NCI-H526 treated with DMSO at 0.1 percent for 48 hours (cell line): ENCODE results near the gene CNTRL.

Source experiments
- DNase-seq: peaks from one replicate; lab custom pipeline; 2025; lab: John Stamatoyannopoulos, UW

CNTRL gene

DNA sequence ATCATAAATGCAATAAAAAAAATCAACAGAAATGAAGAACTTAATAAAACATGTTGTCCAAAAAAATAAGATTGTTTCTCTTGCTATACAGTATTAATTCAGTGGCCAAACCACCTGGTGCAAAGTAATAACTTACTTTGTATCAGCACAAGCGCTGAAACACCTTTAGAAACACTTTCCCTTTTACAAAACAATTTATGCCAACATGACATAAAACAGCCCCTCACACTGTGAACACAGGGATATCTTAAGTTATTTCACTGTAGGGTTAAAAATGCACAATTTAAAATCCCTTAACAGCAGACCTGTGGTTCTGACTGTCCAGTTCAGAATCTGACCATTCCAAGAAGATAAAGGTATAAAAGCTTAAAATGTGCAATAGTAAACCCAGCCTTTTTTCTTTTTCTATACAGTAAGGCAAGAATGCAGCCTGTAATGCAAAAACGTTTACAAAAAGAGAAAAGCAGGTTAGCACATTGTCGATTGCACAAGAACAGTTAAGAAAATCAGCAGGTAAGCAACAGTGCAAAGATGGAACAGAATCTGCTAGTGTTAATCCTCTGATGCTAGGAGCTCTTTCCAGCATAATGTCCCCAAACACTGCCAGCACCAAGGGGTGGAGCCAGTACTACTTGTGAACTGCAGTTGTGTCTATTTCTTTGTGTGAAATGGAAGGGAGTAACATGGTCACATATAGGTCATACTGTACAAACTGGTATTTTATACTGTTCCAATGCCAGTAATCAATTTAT is 105.4 kb downstream of the CNTRL start:
- DNase-seq = no peak

DNA sequence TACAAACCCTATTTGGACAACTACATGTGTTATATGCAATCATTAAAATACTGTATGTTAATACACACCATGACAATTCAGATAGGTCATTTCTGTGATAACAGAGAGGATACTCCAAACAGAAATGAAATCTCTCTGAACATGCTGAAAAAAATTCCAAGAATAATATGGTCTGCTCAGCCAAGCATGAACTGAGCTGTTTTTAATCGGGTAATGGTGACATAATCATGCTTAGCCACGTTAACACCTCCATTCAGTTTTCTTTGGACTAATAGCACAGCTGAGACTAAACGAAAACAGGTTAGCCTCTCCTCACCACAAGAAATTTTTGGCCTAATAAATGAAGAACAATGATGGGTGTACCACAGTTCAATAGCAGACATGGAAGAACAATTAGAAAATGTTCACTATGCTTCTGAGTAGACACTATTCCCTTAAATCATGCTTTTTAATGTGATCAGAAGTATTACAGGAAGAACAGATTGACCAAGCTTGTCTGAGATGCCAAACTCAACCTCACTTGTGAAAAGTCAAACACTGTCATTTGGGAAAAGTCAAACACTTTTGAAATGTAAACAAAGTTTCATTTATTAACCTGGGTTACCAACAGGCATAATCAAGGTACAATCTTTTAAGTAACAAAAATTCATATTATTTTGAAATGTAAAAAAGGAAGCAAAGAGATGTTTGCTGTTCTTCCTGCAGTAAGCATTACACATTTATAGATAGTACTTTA is 107.5 kb downstream of the CNTRL start:
- DNase-seq = no peak

DNA sequence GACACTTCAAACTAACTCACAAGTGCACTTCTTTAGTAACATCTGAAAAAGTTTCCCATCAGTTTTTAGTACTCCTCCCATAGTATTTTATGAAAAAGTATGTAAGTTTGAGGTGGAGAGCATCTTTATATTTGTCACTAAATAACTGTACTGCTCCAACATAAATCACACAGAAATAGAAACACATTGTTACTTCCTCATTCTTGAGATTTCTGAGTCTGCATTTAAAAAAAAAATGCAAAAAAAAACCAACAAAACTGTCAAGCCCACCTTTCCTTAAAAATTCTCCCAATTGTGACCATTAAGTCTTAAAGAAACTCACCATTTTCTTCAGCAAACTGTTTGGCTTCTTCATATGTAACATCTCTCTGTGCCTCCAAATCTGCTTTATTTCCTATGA is 108.2 kb downstream of the CNTRL start:
- DNase-seq = no peak

DNA sequence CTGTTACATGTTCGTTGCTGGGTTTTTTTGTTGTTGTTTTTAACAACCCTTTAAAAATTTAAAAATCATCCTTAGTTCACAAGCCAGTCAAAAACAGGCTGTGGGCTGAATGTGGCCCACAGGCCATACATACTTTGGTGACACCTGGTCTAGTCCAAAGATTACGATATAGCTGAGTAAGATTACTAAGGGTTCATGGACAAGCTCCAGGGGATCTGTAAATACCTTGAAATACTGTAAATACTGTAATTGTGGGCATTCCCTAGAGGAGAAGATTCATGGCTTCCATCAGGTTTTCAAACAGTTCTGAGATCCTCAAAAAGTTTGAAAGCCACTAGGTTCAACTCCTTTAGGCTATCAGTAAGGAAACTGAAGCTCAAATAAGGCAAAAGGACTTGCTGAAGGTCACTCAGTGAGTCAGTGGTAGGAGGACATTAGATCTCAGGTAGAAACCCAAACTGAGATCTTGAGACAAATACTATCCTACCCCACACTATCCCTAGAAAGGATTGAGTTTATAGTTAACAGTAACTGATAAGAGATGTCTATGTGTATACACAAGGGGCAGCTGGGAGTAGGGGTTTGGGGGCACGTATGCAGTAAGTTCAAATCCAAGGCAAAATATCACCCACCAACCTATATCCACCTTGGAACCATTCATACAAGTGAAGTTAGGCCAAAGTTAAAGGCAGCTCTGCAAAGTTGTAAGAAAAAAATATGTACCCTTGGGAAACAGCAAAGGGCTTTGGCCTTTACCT is 109.1 kb downstream of the CNTRL start:
- no peak for DNase-seq

DNA sequence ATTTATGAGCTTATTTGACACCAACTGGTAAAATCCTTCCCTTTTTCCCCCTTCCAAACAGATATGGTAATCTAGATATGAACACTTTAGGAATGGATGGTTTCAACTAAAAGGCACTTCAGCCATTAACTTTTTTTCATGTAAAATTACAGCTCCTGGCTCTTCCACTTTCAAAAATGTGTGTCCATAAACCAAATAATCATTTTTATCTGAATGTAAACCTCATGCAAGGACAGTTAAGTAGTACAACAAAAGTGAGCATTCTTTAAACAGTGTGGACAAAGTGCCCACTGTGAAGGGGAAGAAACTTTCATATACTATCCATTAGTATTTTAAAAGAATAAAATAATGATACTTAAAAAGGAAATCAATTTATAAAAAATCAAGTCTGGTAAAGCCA is 109.7 kb downstream of the CNTRL start:
- no peak for DNase-seq

DNA sequence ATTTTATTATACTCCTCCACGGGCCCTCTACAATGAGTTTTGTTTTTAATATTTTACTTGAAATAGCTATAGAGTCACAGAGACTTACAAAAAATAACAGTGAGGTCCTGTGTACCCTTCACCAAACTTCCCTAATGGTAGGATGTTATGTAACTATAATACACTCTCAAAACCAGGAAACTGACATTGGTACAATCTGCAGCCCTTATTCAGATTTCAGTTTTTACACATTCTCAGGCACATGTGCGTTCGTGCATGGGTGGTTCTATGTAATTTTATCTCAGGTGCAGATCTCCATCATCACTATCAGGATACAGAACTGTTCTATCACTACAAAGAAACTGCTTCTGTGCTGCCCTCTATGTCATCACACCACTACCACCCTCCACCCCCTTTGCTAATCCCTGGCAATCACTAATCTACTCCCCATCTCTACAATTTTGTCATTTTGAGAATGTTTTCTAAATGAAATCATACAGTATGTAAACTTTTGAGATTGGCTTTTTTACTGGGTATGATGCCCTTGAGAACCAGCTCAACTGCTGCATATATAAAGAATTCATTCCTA is 110.5 kb downstream of the CNTRL start:
- DNase-seq = no peak

DNA sequence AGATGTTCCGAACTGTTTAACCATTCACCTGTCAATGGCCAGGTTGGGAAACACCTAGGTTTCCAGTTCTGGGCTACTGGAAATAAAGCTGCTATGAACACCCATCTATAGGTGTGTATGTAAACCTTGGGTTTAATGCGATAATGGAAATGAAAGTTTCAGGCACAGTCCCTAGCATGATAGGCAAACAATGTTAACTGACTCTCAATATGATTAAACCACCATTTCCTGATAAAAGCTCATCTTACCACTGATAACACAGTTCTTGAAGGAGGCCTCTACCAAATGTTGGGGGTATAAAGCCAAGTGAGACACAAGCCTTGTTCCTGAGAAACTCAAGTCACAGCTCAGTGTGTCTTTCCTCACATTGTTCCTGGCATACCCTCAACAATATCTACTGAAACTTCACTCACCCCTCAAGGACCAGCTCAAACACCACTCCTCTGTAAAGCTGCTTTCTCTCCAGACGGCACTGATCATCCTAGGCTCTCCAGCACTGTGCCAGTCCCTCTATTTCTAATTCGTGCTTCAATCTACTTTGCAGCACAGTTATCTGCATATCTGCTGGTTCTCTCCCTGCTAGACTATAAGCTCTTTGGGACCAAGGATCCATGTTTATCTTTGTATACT is 111.1 kb downstream of the CNTRL start:
- DNase-seq = no peak

DNA sequence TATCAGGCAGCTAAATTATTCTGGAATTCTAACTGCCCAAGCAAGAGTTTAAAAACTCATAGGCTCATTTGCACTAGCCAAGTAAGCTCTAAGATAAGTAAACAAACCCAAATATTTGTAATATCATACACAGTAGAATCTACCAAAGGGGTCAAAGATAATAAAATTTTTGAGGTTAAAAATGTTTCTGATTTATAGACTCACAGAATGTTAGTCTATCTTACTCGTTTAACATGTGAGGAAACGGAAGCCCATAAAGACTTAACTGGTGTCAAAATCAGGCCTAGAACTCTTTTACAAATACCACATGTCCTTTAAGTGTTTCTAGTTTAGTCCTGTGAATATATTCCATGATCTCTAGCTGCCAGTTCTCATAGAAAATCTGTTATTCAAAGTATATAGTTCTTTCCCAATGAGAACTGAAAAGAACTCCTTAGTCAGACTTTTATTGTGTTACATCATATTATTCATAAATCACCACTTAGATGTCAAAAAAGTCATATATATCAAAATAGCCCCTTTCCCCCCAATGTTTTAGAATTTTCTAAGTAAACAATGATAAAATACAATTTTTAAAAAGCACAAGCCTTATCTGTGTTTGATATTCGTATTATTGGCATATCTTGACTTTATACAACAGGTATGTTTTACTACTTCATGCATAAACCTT is 113.0 kb downstream of the CNTRL start:
- no peak for DNase-seq

DNA sequence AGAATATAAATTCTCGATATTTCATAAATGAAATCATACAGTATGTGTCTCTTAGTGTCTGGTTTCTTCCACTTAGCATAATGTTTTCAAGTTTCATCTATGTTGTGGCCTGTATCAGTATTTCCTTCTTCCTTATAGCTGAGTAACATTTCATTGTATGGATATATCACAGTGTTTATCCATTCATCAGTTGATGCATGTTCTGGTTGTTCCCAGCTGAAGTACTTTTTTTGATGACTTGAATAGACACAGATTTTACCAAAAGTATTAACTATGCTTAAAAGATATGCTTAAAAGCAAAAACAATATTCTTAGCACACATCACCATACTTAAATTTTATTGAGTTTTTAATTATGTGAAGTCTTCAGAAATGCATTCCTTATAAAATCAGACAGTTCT is 114.3 kb downstream of the CNTRL start:
- no peak for DNase-seq

DNA sequence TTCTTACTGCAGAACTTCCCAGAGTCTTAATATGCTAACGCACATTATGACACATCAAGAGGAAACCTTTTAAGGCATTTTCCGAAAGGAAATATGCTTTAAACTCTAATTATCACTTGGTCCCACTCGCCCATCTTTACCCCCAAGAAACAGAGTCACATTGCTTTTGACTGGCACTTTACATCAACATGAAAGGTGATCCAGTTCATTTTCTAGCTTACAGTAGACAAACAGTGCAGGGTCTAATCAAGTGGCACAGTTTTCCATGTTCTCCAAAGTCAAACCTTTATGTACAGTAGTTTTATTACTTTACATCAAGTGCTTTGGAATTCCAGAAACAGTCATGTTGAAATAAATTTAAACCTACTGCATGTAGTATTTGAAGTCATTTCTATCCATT is 114.9 kb downstream of the CNTRL start:
- no peak for DNase-seq

DNA sequence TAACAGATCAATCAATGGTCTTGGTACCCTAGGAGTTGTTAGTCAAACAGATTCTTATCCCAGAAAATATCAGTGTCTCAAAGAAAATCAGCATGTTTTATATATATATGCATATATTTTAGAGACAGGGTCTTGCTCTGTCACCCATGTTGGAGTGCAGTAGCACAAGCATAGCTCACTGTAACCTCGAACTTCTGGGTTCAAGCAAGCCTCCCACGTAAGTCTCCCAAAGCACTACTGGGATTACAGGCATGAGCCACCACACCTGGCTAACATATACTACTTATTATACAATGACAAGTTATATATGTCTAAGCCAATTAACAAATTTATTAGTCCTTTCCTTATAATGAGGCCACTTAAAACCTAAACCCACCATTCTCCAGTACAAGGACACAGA is 116.5 kb downstream of the CNTRL start:
- no peak for DNase-seq

DNA sequence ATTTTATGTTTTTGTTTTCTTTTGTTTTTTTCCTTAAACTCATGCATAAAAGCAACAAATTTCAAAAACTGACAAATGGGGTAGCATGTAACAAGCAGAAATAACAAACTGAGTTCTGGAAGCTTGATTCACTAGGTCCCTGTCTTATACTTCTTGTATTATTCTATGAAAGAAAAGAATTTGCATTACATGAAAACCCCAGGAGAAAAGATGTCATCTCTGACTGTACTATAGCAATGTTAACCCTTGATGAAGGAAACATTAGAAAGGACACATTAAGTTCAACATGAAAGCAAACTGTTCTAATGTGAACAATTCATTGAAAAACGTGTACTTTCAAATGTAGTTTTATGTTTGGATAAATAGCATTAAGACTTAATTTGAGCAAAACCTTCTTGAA is 117.8 kb downstream of the CNTRL start:
- DNase-seq = no peak

DNA sequence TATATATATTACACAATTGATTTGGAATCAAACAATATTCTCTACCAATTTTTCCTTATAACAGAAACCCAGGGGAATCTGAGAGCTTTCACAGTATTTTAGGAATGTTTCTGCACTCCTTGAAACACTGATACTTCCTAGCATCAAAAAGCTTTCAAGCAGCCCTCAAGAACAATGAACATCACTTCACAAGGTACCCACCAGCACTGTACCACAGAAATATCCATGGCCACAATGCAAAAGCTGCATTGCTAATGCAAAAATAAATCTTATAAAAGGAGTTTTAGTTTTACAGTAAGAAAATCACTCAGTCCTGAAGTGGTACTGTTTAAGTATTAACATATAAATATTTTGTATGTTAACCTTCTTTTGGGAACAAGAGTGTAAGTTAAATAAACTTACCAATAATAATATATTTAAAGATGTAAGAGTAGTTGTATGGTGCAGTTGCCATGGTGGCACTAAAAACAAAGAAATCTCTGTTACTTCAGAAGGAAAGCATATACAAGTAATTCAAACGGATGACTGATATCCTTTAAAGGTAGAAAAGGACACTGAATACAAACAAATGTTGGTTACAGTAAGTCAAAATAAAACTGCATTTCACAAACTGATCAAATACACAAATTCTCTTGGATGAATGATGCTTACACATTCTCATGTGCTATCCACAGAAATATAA is 118.3 kb downstream of the CNTRL start:
- DNase-seq = no peak

DNA sequence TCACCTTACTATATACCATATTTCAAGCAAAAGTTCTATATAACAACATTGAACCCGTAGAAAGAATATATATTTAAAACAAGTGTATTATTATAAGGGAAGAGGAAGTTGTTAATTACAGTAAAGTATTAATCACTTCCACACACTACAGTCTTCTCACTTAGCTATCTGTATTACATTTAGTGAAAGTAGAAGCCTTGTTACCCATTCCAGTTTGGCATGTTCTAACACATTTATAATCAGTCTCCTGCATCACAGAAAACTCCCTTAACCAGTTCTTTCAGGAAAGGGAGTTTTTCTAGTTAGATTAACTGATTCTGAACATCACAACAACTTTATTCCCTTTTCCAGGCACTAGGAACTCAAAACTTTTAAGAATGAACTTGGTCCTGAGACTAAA is 120.0 kb downstream of the CNTRL start:
- no peak for DNase-seq

DNA sequence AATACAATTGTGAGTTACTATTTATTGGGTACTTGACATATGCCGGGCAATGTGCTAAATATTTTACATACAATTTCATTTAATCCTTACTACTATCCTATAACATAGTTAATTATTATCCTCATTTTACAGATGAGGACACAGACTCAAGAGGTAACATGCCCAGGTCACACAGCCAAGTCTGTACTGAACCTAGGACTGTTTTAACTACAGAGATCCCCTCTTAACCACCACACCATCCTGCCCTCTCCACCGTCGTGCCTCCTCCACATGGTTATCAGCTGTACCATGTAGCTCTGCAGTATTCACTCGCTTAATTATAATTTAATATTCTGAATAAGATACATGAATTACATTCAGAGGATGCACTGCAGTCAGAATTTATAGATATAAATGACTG is 121.6 kb downstream of the CNTRL start:
- DNase-seq = peak; percentile 1

DNA sequence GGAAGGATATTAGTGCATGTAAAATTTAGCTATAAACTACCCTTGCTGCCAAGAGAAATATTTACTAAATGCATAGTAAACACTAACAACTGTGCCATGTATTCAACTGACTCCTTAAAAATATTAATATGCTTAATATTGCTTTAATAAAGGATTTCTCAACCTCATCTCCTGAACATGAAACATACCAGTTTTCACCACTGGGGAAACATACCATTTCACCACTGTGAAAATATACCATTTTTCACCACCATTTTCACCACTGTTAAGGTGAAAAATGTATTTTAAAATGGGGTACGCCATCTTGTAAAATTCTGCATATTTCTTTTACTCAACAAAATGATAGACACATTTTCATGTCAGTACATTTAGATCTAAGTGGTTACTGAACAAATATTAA is 122.4 kb downstream of the CNTRL start:
- no peak for DNase-seq

DNA sequence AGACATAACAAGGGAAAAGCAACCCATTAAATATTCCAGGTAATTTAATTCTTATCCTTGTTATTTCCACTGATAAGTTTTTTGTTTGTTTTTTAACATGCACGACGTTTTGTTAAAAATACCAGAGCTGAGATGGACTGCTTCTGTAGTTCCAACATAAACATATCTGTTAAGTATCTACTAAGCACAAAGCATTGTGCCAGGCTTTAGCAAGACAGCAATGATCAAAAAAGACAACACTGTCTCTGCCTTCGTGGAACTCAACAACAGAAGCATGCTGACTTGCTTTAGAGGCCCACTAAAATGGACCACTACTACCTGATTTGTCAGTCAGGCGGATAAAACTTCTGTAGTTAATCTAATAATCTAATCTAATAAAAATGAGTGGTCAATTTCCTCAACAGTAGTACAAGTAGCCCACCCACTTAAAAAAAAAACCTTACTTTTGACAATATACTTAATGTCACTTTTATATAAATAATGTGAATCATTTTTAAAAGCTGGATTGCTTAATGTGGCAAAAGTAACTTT is 123.8 kb downstream of the CNTRL start:
- no peak for DNase-seq

DNA sequence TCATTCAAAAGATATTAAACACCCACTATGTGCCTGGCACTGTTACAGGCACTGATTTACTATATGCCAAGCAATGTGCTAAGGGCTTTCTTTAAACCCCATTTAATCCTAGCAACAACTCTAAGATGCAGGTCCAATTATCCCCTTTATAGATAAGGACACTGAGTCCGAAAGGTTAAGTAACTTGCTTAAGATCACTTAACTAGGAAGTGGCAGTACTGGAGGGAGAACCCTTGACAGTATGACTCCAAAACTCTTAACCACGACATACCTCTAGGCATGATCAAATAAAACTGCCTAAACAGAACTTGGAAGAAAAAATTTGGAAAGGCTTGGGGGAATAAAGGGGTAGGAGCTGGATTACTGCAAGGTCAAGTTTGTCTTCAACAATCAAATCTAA is 125.2 kb downstream of the CNTRL start:
- DNase-seq = no peak

DNA sequence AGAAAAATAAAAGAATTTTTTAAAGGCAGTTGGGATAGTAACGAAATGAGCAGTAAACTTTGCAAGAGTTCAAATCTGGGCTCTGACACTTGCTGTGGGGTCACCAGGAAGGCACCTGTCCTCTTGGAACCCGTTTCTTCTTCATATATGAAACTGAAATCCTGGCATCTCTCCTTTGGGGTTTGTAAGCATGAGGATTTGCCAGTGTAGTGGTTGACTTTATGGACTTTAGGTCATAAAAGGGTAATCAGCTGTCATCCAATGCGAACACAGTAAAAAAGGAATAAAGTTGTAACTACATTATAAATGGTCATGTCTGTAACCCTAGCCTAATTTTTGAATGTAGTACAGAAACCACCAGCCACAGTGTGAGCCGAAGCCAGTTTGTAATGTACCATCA is 125.6 kb downstream of the CNTRL start:
- no peak for DNase-seq

DNA sequence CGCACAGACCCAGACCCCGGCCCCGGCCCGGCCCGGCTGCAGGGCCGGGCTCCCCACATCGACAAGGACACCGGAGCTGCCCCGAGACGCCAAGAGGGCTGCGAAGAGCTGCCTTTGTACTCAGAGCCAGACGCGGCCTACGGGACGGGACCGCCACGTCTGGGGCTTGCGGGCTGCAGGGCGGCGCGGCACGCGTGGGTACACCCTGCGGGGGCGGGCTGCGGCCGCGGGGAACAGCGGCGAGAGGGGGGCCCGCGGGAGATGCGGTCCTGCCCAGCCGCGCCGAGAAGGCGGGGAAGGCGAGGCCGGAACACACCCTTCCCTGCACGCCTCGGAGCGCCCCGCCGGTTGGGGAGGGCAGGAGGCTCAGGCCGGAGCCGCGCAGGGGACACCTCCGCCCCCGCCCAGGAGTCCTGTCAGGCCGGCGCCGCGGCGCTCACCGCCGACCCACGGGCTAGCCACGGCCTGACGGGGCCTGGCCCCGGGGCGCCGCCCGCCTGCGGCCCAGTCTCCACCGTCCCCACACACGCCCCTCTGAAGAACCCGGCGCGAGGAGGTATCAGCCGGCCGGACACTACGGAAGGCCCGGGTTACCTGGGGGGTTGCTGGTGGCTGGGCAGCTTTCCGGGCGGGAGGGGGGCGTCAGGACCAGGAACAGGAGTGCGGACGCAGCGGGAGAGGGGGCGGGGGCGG is 126.4 kb downstream of the CNTRL start:
- peak; percentile 16 for DNase-seq
